GM12873 (cell line): ENCODE measurements around the gene CHSY3.

Source experiments
- CTCF ChIP-seq: IDR thresholded peaks from 2 replicates; pipeline ENCODE4 v1.5.1; 2012; ENCODE audit warnings: low read depth, mild to moderate bottlenecking, moderate library complexity, low read length, control low read depth; ENCODE audit not compliant: insufficient read depth; ENCODE audit errors: missing control alignments

CHSY3 gene

GRCh38 chr5:129904102-129904666, at the start of gene CHSY3:
TSS of gene CHSY3 (plus strand) at chr5:129904465.
- TF ChIP-seq CTCF = no peak

- TF ChIP-seq CTCF = no peak
Measured at GRCh38 chr5:129856325-129856724, 47.9 kb upstream of the CHSY3 start.

GRCh38 chr5:129857116-129857515, 47.1 kb upstream of the CHSY3 start:
- TF ChIP-seq CTCF = no peak

GRCh38 chr5:129858131-129858675, 46.1 kb upstream of the CHSY3 start:
- TF ChIP-seq CTCF = no peak

GRCh38 chr5:129884322-129884721, 19.9 kb upstream of the CHSY3 start:
- TF ChIP-seq CTCF = no peak

GRCh38 chr5:129899454-129899853, 4.8 kb upstream of the CHSY3 start:
- no peak for TF ChIP-seq CTCF

GRCh38 chr5:129902816-129903215, 1.4 kb upstream of the CHSY3 start:
- no peak for TF ChIP-seq CTCF
